Stimulated activated CD8-positive, alpha-beta memory T cell treated with anti-CD3 and anti-CD28 coated beads, Interleukin-15, amount 100 ng/mL, for 1 hour (primary cell): ENCODE data around the gene CADPS.

ENCODE experiments used
- DNase-seq: peaks from one replicate; pipeline ENCODE4 v3.0.0-alpha.2; 2020; ENCODE audit warnings: low read depth

The CADPS gene

GRCh38 chr3:62557450-62557849 lies 317.8 kb downstream of the CADPS start:
- DNase-seq: no peak

- no peak for DNase-seq
Measured at GRCh38 chr3:62556121-62556815, 318.9 kb downstream of the CADPS start.

- DNase-seq: no peak
Measured at GRCh38 chr3:62554264-62554799, 320.9 kb downstream of the CADPS start.

- DNase-seq: no peak
Measured at GRCh38 chr3:62553811-62554210, 321.4 kb downstream of the CADPS start.

GRCh38 chr3:62551556-62551955 lies 323.7 kb downstream of the CADPS start:
- DNase-seq: no peak

- no peak for DNase-seq
Measured at GRCh38 chr3:62550439-62550838, 324.8 kb downstream of the CADPS start.

GRCh38 chr3:62548528-62549205 lies 326.5 kb downstream of the CADPS start:
- DNase-seq: no peak

GRCh38 chr3:62546266-62546665 lies 328.9 kb downstream of the CADPS start:
- DNase-seq: no peak

GRCh38 chr3:62542185-62542584 lies 333.0 kb downstream of the CADPS start:
- DNase-seq: no peak

GRCh38 chr3:62539762-62540161 lies 335.5 kb downstream of the CADPS start:
- DNase-seq: no peak

GRCh38 chr3:62538691-62539356 lies 336.4 kb downstream of the CADPS start:
- DNase-seq: no peak

- no peak for DNase-seq
Measured at GRCh38 chr3:62534326-62534725, 340.9 kb downstream of the CADPS start.

- DNase-seq: no peak
Measured at GRCh38 chr3:62532796-62533195, 342.4 kb downstream of the CADPS start.

- no peak for DNase-seq
Measured at GRCh38 chr3:62531981-62532380, 343.2 kb downstream of the CADPS start.

GRCh38 chr3:62531493-62531892 lies 343.7 kb downstream of the CADPS start:
- DNase-seq: no peak

- no peak for DNase-seq
Measured at GRCh38 chr3:62529230-62529629, 346.0 kb downstream of the CADPS start.

GRCh38 chr3:62527474-62527873 lies 347.7 kb downstream of the CADPS start:
- no peak for DNase-seq

- no peak for DNase-seq
Measured at GRCh38 chr3:62525281-62525680, 349.9 kb downstream of the CADPS start.

- no peak for DNase-seq
Measured at GRCh38 chr3:62523672-62524071, 351.5 kb downstream of the CADPS start.

- DNase-seq: no peak
Measured at GRCh38 chr3:62521464-62522105, 353.6 kb downstream of the CADPS start.

- DNase-seq: no peak
Measured at GRCh38 chr3:62503516-62503915, 371.7 kb downstream of the CADPS start.
